RPMI8226 (cell line): ENCODE data around the gene EPG5.
"Not testable (repeated sequence)": the region's sequence is repeated elsewhere in the genome, so short reads cannot be mapped to it uniquely, and the experiment has no call there.

Source experiments
- DNase-seq: peaks from one replicate; pipeline ENCODE4 v3.0.0-alpha.2; 2015

Gene EPG5

GRCh38 chr18:45967007-45967706 lies at the start of gene EPG5:
Gene EPG5, minus strand, starts transcription at chr18:45967329. Its CDS starts 90 bp downstream, at chr18:45967239.
- peak; percentile 98 for DNase-seq

- peak; percentile 58 for DNase-seq
These were observed 46.5 kb upstream of the EPG5 start for GRCh38 chr18:46013484-46014189.

- no peak for DNase-seq
These were observed 43.5 kb upstream of the EPG5 start for GRCh38 chr18:46010676-46011075.

GRCh38 chr18:46010050-46010449 lies 42.9 kb upstream of the EPG5 start:
- no peak for DNase-seq

- DNase-seq = no peak
These were observed 42.2 kb upstream of the EPG5 start for GRCh38 chr18:46009125-46009840.

- DNase-seq = no peak
These were observed 41.4 kb upstream of the EPG5 start for GRCh38 chr18:46008531-46008930.

- no peak for DNase-seq
These were observed 40.0 kb upstream of the EPG5 start for GRCh38 chr18:46007165-46007564.

GRCh38 chr18:46002934-46003333 lies 35.8 kb upstream of the EPG5 start:
- no peak for DNase-seq

GRCh38 chr18:46001892-46002291 lies 34.8 kb upstream of the EPG5 start:
- DNase-seq = no peak

GRCh38 chr18:46001074-46001473 lies 33.9 kb upstream of the EPG5 start:
- no peak for DNase-seq

GRCh38 chr18:45999536-45999935 lies 32.4 kb upstream of the EPG5 start:
- no peak for DNase-seq

- DNase-seq = no peak
These were observed 31.1 kb upstream of the EPG5 start for GRCh38 chr18:45998244-45998643.

GRCh38 chr18:45997700-45998151 lies 30.6 kb upstream of the EPG5 start:
- DNase-seq = no peak

- DNase-seq = no peak
These were observed 28.3 kb upstream of the EPG5 start for GRCh38 chr18:45995461-45995860.

- no peak for DNase-seq
These were observed 26.3 kb upstream of the EPG5 start for GRCh38 chr18:45993438-45993837.

- not testable (repeated sequence) for DNase-seq
These were observed 25.4 kb upstream of the EPG5 start for GRCh38 chr18:45992527-45992926.

- DNase-seq = no peak
These were observed 24.7 kb upstream of the EPG5 start for GRCh38 chr18:45991788-45992187.

GRCh38 chr18:45984546-45985235 lies 17.6 kb upstream of the EPG5 start:
- DNase-seq = no peak

GRCh38 chr18:45981821-45982220 lies 14.7 kb upstream of the EPG5 start:
- DNase-seq = no peak

GRCh38 chr18:45980229-45980628 lies 13.1 kb upstream of the EPG5 start:
- no peak for DNase-seq

GRCh38 chr18:45978084-45978483 lies 11.0 kb upstream of the EPG5 start:
- peak; percentile 57 for DNase-seq

- DNase-seq = no peak
These were observed 9.8 kb upstream of the EPG5 start for GRCh38 chr18:45976974-45977373.

GRCh38 chr18:45976566-45976965 lies 9.4 kb upstream of the EPG5 start:
- no peak for DNase-seq
